Endothelial cell of umbilical vein (primary cell): ENCODE measurements around the gene TRMO. TPM values are rescaled to one million over a fixed set of nuclear protein-coding genes. Genes with fewer than 3 reads are reported as not detected.
"Not testable (repeated sequence)": the region's sequence is repeated elsewhere in the genome, so short reads cannot be mapped to it uniquely, and the experiment has no call there.

Experiments
- BruUV-seq: library from RNA; stranded (reverse); fragments of 400-500 nt; replicated peaks from 2 replicates; lab custom pipeline; 2021; lab: Mats Ljungman, UMichigan
- CTCF ChIA-PET: fragments of 300-600, 350-600 bp; sonication (Branson Sonifier 250); formaldehyde crosslinking; loops from one replicate; lab custom pipeline; 2021; ENCODE audit warnings: antibody characterized with exemption, inconsistent platforms; lab: Charles Lee
- POLR2A ChIA-PET: fragments of 300-600, 350-600 bp; sonication (Branson Sonifier 250); formaldehyde crosslinking; loops from one replicate; lab custom pipeline; 2021; ENCODE audit warnings: antibody characterized with exemption, inconsistent platforms; lab: Charles Lee
- DNase-seq: peaks from one replicate; pipeline ENCODE4 v3.0.0-alpha.2; 2011; ENCODE audit warnings: low read depth, low spot score
- FAIRE-seq: peaks from 2 replicates; lab custom pipeline; 2011; peaks lifted over from hg19 to GRCh38; lab: Jason Lieb, UNC
- H2AFZ ChIP-seq: 2 replicates; pipeline ENCODE4 v1.6.0; 2012; ENCODE audit warnings: low read depth, low read length, control low read depth, inconsistent platforms
- H3K27ac ChIP-seq: 2 replicates; pipeline ENCODE4 v1.5.1; 2011; ENCODE audit warnings: low read depth, mild to moderate bottlenecking, control low read depth, low read length, moderate library complexity; ENCODE audit not compliant: insufficient read depth
- H3K27me3 ChIP-seq, 2 experiments: 2 replicates each; pipeline versions ENCODE4 v1.6.0 to v1.6.1; 2011; ENCODE audit warnings: low read length in 2 of 2, mixed read lengths in 1 of 2; ENCODE audit not compliant: control insufficient read depth in 2 of 2, insufficient read depth in 2 of 2
- H3K36me3 ChIP-seq, 2 experiments: 2 replicates in 1 of 2; 3 replicates in 1 of 2; pipeline ENCODE4 v1.5.1; 2011; ENCODE audit warnings: low read length in 2 of 2, mild to moderate bottlenecking in 1 of 2, moderate library complexity in 1 of 2; ENCODE audit not compliant: control insufficient read depth in 2 of 2, insufficient read depth in 2 of 2; ENCODE audit errors: extremely low read depth in 1 of 2
- H3K4me1 ChIP-seq: 3 replicates; pipeline ENCODE4 v1.5.1; 2011; ENCODE audit warnings: mild to moderate bottlenecking, low read length; ENCODE audit not compliant: control insufficient read depth, insufficient read depth; ENCODE audit errors: extremely low read depth
- H3K4me2 ChIP-seq: 2 replicates; pipeline ENCODE4 v1.6.1; 2011; ENCODE audit warnings: low read length, control low read depth, mixed read lengths; ENCODE audit not compliant: insufficient read depth
- H3K4me3 ChIP-seq, 3 experiments: fragments of 200-600 bp in 1 of 3; sonication (generic), shearing (Covaris generic) in 1 of 3; replicated peaks in 1 of 3; 2 replicates each; pipeline ENCODE4 v1.5.1; 2011 to 2016; ENCODE audit warnings: control low read depth in 3 of 3, low read length in 3 of 3, mild to moderate bottlenecking in 2 of 3, inconsistent platforms in 1 of 3, low read depth in 1 of 3, moderate library complexity in 1 of 3; ENCODE audit not compliant: insufficient read depth in 1 of 3
- H3K79me2 ChIP-seq: 2 replicates; pipeline ENCODE4 v1.6.0; 2012; ENCODE audit warnings: low read length, inconsistent platforms; ENCODE audit not compliant: control insufficient read depth, insufficient read depth
- H3K9ac ChIP-seq: replicated peaks from 2 replicates; pipeline ENCODE3; 2011; ENCODE audit warnings: low read length, control low read depth; ENCODE audit not compliant: insufficient read depth; ENCODE audit errors: extremely low read depth
- H3K9me1 ChIP-seq: replicated peaks from 3 replicates; pipeline ENCODE4 v1.6.0; 2011; ENCODE audit warnings: mild to moderate bottlenecking, low read length; ENCODE audit not compliant: control insufficient read depth, insufficient read depth; ENCODE audit errors: extremely low read depth
- H3K9me3 ChIP-seq: replicated peaks from 2 replicates; pipeline ENCODE4 v1.5.1; 2012; ENCODE audit warnings: low read length, inconsistent platforms; ENCODE audit not compliant: control insufficient read depth, insufficient read depth
- H4K20me1 ChIP-seq: replicated peaks from 2 replicates; pipeline ENCODE3; 2011; ENCODE audit warnings: mild to moderate bottlenecking, low read length; ENCODE audit not compliant: control insufficient read depth, insufficient read depth; ENCODE audit errors: extremely low read depth
- JUN ChIP-seq: IDR thresholded peaks from 2 replicates; pipeline ENCODE4 v1.6.1; 2011; ENCODE audit warnings: borderline replicate concordance, low read depth; ENCODE audit not compliant: insufficient read length, insufficient read depth
- dilution Hi-C: fragments of 300-500 bp; cut with MboI; formaldehyde crosslinking; loops from one replicate; pipeline ENCODE4 v1.15.0; 2019; ENCODE audit warnings: low sequenced_read_pairs; ENCODE audit not compliant: extremely low pct_ligation_motif_present
- intact Hi-C: fragments of 100-400 bp; cut with micrococcal nuclease; formaldehyde crosslinking; loops from one replicate; pipeline ENCODE4 v1.10.0; 2022
- polyA plus RNA-seq, 4 experiments: library from polyadenylated mRNA; depleted of rRNA in 3 of 4; stranded (reverse) in 3 of 4; unstranded in 1 of 4; fragments of >200 nt; gene quantifications; 2 replicates each; pipeline versions ENCODE4 v1.2.1 to v1.2.3, GENCODE V29; 2011 to 2012; ENCODE audit warnings: missing spikeins in 1 of 4
- total RNA-seq: library from RNA; stranded (reverse); gene quantifications from 2 replicates; pipeline ENCODE4 v1.2.3, GENCODE V29; 2021

Gene TRMO
- total and polyA plus RNA-seq, 2 donors (not counting 3 experiments of a cell fraction or from before 2014, with no cell fraction given): 10.1 to 11.9 TPM

- CTCF ChIA-PET, POLR2A ChIA-PET, H3K4me3 ChIP-seq, H3K4me2 ChIP-seq, H3K27ac ChIP-seq, FAIRE-seq, dilution Hi-C loops, H3K9me1 ChIP-seq, H4K20me1 ChIP-seq, H3K36me3 ChIP-seq, H3K9me3 ChIP-seq, H3K4me1 ChIP-seq, H3K9ac ChIP-seq, intact Hi-C loops, H3K79me2 ChIP-seq, DNase-seq, BruUV-seq, H2AFZ ChIP-seq: not testable (repeated sequence)
- peaks cover 20 to 36% of the 10 kb centered on the region in 2 experiments for H3K27me3 ChIP-seq
Measured at GRCh38 chr9:97945470-97945869, 23.2 kb upstream of the TRMO start.

DNA sequence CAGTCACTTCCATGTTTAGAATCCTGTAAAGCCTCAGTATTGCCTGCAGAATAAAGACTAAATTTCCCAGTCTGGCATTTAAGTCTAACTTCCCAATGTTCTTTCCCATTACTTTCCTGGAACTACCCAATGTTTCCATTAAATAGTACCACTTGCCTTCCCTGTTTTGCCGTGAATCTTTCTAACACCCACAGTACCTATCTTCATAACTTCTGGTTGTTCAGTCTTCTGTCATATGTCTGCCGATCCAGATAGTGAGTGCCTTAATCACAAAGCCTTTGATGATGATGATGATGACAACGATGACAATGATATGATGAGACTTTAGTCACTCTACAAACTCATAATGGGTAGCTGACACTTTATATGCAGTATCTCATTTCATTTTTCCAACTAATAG lies 22.3 kb upstream of the TRMO start:
- FAIRE-seq (no peak), DNase-seq (no peak)
- Histone ChIP-seq H3K27me3 (peaks cover 23 to 45% of the 10 kb centered on the region in 2 experiments), H3K4me3 (no peak overlapping the region), H3K27ac (no peak overlapping the region), H3K79me2 (no peaks in the 10 kb centered on the region), H3K4me1 (no peaks in the 10 kb centered on the region), H3K9ac (no peak overlapping the region), H3K9me1 (no peaks in the 10 kb centered on the region), H4K20me1 (no peaks in the 10 kb centered on the region), H3K9me3 (no peaks in the 10 kb centered on the region), H2AFZ (no peak overlapping the region), H3K36me3 (no peaks in the 10 kb centered on the region), H3K4me2 (no peak overlapping the region)
- intact Hi-C loops (no loop called here), dilution Hi-C loops (no loop called here)
- POLR2A ChIA-PET: interaction anchor here (0.6 kb wide), 1 partner anchor 1134 kb away, joined by 3 read pairs; no protein-coding TSS in a partner anchor
- no peak for TF ChIP-seq JUN
- no TSS peak for BruUV-seq
- CTCF ChIA-PET: interaction anchor here (1.2 to 1.6 kb wide), 2 partner anchors 9 to 22 kb away, joined by 4 to 5 read pairs; partner anchors contain the start of gene TRMO
